Breast epithelium (tissue), 4 donors: ENCODE measurements around the gene UST. TPM values are rescaled to one million over a fixed set of nuclear protein-coding genes. Genes with fewer than 3 reads are reported as not detected.

Experiments used
- DNase-seq, 2 donors: peaks; one replicate each; pipeline ENCODE4 v3.0.0-alpha.2; 2019; ENCODE audit warnings: low spot score in 2 of 2
- H3K27ac ChIP-seq, 2 donors: fragments of 200-600 bp; sonication (generic) in 1 of 2; one replicate each; pipeline ENCODE4 v1.5.1; 2016 to 2019; ENCODE audit warnings: mild to moderate bottlenecking in 1 of 2
- H3K27me3 ChIP-seq, 2 donors: fragments of 200-600 bp; sonication (generic) in 1 of 2; one replicate each; pipeline versions ENCODE4 v1.5.1 to v1.6.0; 2017 to 2019; ENCODE audit warnings: control low read depth in 1 of 2, mild to moderate bottlenecking in 1 of 2
- H3K36me3 ChIP-seq: fragments of 200-600 bp; one replicate; pipeline ENCODE4 v1.5.1; 2019
- H3K4me1 ChIP-seq, 2 donors: fragments of 200-600 bp; sonication (generic); one replicate each; pipeline ENCODE4 v1.5.1; 2016 to 2019; ENCODE audit warnings: control low read depth in 1 of 2
- H3K4me3 ChIP-seq, 3 donors: fragments of 200-600 bp; sonication (generic); 1 replicate in 2 of 3; 2 replicates in 1 of 3; pipeline ENCODE4 v1.5.1; 2016 to 2019; ENCODE audit warnings: mild to moderate bottlenecking in 3 of 3, moderate library complexity in 2 of 3
- H3K9me3 ChIP-seq, 2 donors: fragments of 200-600 bp; sonication (generic) in 1 of 2; one replicate each; pipeline ENCODE4 v1.5.1; 2016 to 2019; ENCODE audit warnings: control low read depth in 1 of 2
- CTCF ChIP-seq, 3 donors: fragments of 450-650 bp; IDR thresholded peaks; one replicate each; pipeline ENCODE4 v1.5.1; 2016 to 2017; ENCODE audit warnings: antibody characterized with exemption in 3 of 3, mild to moderate bottlenecking in 3 of 3, moderate library complexity in 3 of 3
- POLR2A ChIP-seq: fragments of 450-650 bp; IDR thresholded peaks from one replicate; pipeline ENCODE4 v1.6.1; 2016; ENCODE audit warnings: antibody characterized with exemption, mild to moderate bottlenecking, moderate library complexity
- POLR2AphosphoS5 ChIP-seq, 3 donors: sonication (generic); formaldehyde crosslinking; IDR thresholded peaks; one replicate each; pipeline ENCODE4 v1.6.1; 2017; ENCODE audit warnings: antibody characterized with exemption in 3 of 3
- intact Hi-C: fragments of 100-400 bp; cut with DNase I; formaldehyde crosslinking; loops from one replicate; pipeline ENCODE4 v1.15.1; 2023; ENCODE audit warnings: low total_unique reads
- total RNA-seq, 3 donors: library from RNA; depleted of rRNA; stranded (reverse); fragments of >200 nt; gene quantifications; one replicate each; pipeline ENCODE4 v1.1.0, GENCODE V29; 2016

UST gene
- total RNA-seq, 3 donors from 2014 or later, result 10.5 to 28.8 (median 13.2) TPM

DNA sequence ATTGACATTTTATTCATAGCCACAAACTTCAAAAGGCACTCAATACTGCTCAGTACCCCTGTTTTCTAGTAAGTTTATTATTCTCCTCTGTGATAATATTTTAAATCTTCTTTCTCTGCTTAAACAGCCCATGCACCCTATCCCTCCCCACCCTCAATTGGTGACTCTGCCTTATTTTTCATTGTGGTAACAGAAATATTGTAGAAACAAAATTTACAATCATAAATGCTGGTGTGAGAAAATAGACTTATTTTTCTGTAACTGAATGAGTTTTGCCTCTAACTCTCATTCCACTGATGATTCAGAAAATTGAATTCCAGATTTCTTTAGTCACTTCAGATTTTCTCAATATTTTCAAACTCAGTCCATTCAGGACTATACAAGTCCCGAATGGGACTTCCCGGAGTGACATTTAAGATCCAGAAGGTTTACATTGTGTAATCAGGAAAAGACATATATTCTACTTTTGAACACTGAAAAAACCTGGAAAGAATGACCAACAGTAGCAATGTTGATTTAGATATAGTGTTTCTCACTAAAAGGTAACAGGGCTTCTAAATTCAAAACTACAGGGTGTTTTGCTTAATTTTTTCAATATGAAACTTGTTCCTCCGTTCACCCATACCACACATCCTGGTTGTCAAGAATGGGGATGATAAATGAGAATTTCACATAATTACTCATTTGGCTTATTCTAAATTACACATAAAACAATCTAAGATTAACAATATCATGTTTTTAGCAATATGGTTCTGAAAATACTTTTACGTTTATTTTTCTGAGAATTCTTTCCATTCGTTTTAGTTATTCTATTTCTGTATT lies 34.8 kb upstream of the UST start:
- Histone ChIP-seq H3K4me1 (no peaks in the 10 kb centered on the region), H3K9me3 (no peaks in the 10 kb centered on the region), H3K27ac (no peak overlapping the region), H3K27me3 (no peaks in the 10 kb centered on the region), H3K4me3 (no peak overlapping the region), H3K36me3 (no peaks in the 10 kb centered on the region)
- intact Hi-C loops, result loop anchor here (2.0 kb wide), 1 partner anchor 29 kb away; no protein-coding TSS in a partner anchor
- DNase-seq, result no peak
- TF ChIP-seq CTCF (IDR thresholded peaks at IDR 0.05), result no peak
- no peak for TF ChIP-seq POLR2A
- TF ChIP-seq POLR2AphosphoS5 (IDR thresholded peaks at IDR 0.05), result no peak

DNA sequence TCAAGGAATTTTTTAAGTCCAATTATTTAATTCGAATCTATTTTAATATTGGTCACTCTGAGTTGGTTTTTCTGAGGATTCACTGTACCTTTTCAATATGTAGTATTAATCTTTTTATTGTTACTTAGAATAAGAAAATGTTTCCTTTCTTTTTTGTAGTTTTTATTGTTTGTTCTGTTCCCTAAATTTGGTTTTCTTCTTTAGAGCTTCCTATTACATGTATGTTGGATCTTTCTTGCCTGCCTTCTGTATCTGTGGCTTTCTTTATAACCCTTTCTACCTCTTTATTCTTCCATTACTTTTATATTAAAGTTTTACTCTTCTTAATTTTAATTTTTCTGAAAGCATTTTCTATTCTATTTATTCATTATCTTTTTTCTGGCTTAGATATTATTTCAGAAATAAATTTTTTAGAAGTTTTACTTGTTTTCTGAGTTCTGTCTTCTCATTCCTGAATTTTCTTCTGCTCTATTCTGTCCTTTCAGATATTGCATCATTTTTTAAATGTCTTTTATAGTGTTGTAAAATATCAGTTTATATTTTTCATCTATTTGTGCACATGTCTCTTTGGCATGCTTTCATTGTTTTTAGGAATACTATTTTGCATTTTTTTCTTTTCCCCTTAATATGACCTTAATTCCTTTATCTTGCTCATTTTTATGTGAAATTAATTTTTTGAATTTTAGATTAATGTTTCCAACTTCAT lies 33.6 kb upstream of the UST start:
- no peaks in the 10 kb centered on the region for H3K36me3 ChIP-seq
- H3K4me1 ChIP-seq, result no peaks in the 10 kb centered on the region
- H3K27ac ChIP-seq, result no peak overlapping the region
- intact Hi-C loops, result no loop called here
- DNase-seq, result no peak
- H3K4me3 ChIP-seq, result no peak overlapping the region
- no peak for TF ChIP-seq POLR2AphosphoS5 (IDR thresholded peaks at IDR 0.05)
- TF ChIP-seq POLR2A, result no peak
- TF ChIP-seq CTCF (IDR thresholded peaks at IDR 0.05), result no peak
- H3K27me3 ChIP-seq, result no peaks in the 10 kb centered on the region
- H3K9me3 ChIP-seq, result no peaks in the 10 kb centered on the region

GRCh38 chr6:148713921-148714320 lies 32.9 kb upstream of the UST start:
- Histone ChIP-seq H3K27me3 (no peaks in the 10 kb centered on the region), H3K4me3 (no peak overlapping the region), H3K36me3 (no peaks in the 10 kb centered on the region), H3K27ac (no peak overlapping the region), H3K9me3 (no peaks in the 10 kb centered on the region), H3K4me1 (no peaks in the 10 kb centered on the region)
- intact Hi-C loops, result no loop called here
- no peak for TF ChIP-seq POLR2A
- no peak for TF ChIP-seq POLR2AphosphoS5 (IDR thresholded peaks at IDR 0.05)
- TF ChIP-seq CTCF (IDR thresholded peaks at IDR 0.05), result no peak
- no peak for DNase-seq

GRCh38 chr6:148716811-148717210 lies 30.0 kb upstream of the UST start:
- DNase-seq, result no peak
- Histone ChIP-seq H3K27ac (no peak overlapping the region), H3K4me3 (no peak overlapping the region), H3K9me3 (no peaks in the 10 kb centered on the region), H3K36me3 (no peaks in the 10 kb centered on the region), H3K4me1 (no peaks in the 10 kb centered on the region), H3K27me3 (no peaks in the 10 kb centered on the region)
- TF ChIP-seq CTCF (IDR thresholded peaks at IDR 0.05), result no peak
- TF ChIP-seq POLR2AphosphoS5 (IDR thresholded peaks at IDR 0.05), result no peak
- no peak for TF ChIP-seq POLR2A
- intact Hi-C loops, result no loop called here

GRCh38 chr6:148720406-148720805 lies 26.4 kb upstream of the UST start:
- no peak for TF ChIP-seq CTCF (IDR thresholded peaks at IDR 0.05)
- TF ChIP-seq POLR2A, result no peak
- no peak for TF ChIP-seq POLR2AphosphoS5 (IDR thresholded peaks at IDR 0.05)
- Histone ChIP-seq H3K4me3 (no peak overlapping the region), H3K27ac (no peak overlapping the region), H3K36me3 (no peaks in the 10 kb centered on the region), H3K9me3 (no peaks in the 10 kb centered on the region), H3K4me1 (no peaks in the 10 kb centered on the region), H3K27me3 (no peaks in the 10 kb centered on the region)
- intact Hi-C loops, result no loop called here
- no peak for DNase-seq
